GM19035 (cell line): ENCODE data around the gene KLHL5.

Source experiments
- ATAC-seq: cut with Tn5 transposase; IDR thresholded peaks from one replicate; pipeline ENCODE4 v1.9.1; 2021; ENCODE audit not compliant: unreplicated experiment

KLHL5 gene

DNA sequence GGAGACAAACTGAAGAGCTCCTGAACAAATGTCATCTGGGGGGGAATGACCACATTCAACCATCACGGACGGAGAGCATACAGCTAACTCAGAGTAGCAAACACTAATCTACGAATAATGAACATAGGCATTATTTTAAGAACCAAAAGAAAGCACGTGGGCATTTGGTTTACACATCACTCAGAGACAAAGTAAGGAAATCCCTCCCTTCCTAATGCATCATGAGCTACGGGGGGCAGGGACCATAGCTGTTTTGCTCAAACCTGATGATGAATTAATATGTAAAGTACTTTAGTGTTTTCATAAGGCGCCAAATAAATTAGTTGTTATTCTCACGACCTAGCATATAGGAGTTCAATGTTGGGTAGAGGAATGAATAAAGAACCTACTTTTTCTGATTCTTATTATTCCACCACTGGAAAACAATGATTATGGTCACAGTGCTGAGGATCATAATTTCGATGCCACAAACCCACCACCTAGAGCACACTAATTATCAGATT, 18.1 kb upstream of the KLHL5 start:
- no peak for ATAC-seq

DNA sequence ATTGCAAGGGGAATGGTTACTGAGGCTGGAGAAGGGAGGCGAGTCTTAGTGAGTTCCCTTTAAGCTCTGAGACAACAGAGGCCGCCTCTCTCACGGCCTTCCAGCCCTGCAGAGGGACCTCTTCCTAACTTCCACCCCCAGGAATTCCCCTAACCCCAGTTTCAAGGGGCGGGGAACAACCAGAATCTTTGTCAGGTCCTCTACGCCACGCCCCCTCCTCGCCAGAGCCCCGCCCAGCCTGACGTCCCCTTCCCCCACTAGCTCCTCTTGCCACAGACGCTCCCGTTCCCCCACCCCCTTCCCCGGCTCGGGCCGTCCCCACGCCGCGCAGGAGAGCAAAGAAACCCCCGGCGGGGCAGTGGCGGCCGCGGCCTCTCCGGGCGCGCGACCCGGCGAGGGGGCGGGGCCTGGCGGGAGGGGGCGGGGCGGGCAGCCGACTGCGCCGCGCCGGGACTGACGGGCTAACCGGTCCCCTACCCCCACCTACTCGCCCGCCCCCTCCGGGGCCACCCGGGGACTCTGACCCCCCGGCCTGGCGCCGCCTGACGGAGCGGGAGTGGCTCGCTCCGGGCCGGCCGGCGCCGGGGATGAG, 17.6 kb upstream of the KLHL5 start:
- ATAC-seq = peak; percentile 67

DNA sequence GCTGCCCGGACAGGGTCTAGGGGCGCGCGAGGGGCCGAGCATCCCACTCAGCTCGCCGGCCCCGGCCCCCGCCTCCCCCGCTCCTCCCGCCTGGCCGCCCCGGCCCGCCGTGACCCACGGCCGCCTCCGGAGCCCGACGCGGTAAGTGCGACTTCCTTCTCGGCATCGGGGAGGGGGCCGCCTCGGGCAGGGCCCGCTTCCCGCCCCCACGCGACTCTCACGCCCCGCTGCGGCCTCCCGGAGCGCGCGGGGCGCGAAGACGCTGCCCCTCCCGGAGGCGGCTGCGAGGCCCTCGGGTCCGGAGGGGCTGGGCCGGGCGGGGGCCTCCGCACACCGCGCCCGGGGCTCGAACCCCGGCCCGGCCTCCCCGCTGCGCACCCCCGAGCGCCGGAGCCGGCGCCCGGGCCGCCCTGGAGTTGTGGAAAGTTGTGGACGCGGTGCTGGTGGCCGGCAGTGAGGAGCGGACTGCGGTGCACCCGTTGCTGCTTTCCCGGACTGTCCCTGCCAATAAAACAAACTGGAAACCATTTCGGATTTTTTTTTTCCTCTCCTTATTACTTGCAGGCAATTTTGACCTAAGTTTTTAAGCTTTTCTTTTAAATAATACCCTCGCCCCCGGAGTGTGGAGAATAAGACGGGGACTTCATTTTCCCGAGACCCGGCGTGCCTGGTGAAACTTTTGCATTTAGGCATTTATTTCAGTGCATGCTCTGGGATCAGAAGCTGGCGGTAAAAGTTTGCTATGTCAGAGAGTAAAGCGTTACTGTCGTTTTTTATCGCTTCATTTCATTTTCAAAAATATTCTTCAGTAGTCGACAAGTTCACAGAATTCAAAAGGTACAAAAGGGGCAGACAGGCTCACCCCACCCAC, 16.8 kb upstream of the KLHL5 start:
- no peak for ATAC-seq

DNA sequence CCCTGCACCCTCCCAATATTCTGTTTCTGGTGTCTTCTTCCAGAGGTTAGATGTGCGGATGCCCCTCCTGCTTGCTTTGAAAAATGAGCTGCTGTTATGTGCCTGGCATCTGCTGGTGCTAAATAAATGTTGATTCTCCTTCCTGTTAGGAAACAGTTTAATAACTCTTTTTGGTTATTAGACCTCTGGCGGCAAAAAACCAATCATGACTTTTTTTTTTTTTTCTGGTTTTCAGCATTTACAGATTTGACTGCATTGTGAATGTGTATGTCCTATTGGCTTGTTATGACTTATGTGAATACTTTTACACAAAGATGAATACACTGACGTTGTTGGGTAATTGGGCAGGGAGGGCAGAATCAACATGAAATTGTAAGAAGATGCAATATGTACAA, 16.2 kb upstream of the KLHL5 start:
- no peak for ATAC-seq

DNA sequence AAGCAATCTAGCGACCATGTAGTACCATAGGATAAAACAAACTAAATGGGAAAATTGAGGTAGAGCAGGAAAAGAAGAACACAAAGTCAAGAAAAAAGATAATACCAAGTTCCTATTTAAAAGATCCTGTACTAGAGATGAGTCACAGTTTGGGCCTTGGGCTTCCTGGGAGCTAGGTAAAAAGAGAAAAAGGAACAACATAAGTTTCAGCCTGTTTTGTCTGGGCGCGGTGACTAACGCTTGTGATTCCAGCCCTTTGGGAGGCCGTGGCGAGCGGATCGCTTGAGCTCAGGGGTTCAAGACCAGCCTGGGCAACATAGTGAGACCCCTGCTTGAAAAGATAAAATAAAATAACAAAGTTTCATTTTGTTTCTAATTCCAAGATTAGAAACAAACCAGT, 15.8 kb upstream of the KLHL5 start:
- no peak for ATAC-seq

DNA sequence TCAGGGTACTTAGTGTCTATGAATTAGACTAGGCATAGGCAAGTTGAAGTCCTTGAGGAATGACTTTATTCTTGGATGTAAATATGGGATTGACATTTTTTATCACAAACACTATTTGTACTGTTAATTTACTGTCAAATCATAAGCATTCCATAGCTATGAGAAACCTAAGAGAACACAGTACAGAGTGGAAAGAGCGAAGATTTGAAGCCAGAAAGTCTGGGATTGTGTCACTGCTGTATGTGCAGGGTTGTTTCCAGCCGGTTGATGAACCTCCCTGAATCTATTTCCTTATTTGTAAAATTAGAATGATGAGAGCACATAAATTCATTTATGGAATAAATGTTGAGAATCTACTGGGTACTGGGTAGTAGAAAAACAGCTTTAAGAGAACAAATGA, 14.4 kb upstream of the KLHL5 start:
- no peak for ATAC-seq

DNA sequence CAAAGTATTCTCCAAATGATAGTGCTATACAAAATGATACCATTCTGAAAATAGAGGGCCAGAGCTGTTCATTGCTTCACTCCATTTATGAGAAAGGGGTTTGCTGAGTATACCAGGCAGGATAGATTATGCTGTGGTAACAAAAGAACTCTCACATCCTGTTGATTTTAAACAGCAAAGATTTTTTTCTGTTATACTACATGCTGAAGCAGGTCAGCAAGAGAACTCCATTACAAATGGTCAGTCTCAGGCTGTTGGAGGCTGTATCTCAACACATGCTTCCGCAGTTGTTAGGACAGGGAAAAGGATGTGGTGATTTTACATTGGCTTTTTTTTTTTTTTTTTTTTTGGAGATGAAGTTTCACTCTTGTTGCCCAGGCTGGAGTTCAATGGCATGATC, 13.7 kb upstream of the KLHL5 start:
- ATAC-seq = no peak

DNA sequence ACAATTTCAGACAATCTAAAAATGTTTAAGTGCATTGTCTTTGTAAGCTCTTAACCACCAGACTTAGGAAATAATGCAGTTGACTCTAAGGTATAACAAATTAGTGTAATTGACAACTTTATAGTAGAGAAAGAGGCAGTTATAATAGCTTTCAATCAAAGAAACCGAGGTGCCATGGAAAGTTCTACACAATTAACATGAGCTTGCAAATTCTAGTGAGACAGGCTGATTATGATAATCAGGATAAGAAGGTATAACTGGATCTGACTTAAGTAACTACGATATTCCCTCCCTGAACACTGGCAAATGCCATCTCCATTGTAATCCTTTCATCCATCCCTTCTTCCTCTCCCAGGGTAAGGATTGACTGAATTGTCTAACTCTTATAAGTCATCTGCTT, 11.4 kb upstream of the KLHL5 start:
- ATAC-seq = no peak

DNA sequence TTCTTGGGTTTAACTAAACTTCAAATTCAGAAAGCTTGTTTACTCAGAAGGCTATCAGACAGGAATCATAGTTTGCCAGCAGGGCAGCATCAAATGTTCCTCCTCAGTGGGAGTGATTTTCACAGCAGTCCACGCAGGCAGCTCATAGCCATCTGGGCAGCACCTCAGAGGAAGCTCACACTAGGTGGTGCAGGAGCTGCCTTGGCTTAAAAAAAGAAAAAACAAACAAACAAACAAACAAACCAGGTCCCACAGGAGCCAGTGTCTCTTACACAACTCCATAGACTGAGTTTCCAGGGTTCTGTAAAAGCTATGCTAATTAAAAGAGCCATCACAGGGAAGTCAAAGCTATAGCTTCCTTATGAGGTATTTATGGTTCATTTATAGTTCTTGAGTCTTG, 10.5 kb upstream of the KLHL5 start:
- no peak for ATAC-seq

DNA sequence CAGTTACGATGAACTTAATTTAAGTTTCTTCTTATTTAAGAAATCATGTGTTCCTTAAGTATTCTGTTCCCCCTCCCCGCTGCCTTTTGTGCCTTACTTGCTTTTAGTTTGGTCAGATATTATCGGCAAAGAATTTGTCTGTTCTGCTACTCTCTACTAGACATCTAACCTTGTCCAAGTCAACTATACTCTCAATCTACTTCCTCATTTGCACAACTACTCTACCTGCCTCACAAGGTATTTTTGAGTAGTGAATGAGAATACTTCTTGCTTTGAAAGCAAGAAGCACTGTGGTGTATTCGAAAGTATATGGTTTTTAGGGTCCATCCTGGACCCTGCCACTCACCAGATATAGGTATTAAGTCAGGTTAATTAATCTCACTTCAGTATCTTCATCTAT, 8.0 kb upstream of the KLHL5 start:
- no peak for ATAC-seq

DNA sequence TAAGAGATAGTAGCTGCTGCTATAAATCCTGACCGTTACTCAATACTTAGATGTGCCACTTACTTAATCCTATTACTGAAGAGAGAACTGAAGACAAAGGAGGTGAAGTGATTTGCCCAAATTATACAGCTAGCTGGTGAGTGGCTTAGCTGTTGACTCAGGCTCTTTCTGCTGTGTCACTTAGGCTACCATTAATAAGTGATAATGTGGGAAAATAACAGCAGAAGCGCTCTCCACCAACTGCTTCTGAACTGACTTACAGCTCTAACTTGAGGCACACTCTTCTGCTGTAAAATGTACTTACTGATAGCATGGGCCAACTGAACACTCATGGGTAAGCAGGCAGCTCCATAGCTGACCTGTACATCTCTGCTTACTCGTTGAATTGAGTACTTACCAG, 7.5 kb upstream of the KLHL5 start:
- ATAC-seq = no peak

DNA sequence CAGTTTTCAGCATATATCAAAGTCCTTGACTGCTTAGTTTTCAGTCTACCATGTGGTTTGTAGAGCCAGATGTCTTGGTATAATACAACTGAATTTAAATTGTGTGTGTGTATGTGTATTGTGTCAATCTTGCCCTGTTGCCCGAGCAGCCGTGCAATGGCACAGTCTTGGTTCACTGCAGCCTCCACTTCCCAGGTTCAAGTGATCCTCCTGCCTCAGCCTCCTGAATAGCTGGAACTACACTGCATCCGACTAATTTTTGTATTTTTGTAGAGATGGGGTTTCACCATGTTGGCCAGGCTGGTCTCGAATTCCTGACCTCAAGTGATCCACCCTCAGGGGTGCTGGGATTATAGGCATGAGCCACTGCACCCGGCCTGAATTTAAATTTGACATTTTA, 6.0 kb upstream of the KLHL5 start:
- no peak for ATAC-seq

DNA sequence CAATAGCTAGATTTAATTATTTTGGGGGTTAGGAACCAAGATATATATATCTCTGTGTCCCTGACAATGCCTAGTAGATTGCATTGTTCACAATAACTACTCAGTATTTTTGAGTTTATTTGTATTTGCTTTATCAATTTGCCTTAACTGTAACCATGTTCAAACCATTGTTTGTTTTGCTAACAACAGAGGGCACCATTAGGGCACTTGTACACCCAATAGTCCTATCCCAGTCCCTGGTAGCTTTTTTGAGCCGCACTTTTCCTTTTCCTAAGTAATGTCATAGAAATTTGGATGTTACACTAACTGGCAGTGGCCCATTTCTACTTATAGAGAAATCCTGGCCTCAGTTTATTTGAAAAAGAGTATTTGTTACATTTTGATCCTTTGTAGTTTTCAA, 575 bp upstream of the KLHL5 start:
- no peak for ATAC-seq

DNA sequence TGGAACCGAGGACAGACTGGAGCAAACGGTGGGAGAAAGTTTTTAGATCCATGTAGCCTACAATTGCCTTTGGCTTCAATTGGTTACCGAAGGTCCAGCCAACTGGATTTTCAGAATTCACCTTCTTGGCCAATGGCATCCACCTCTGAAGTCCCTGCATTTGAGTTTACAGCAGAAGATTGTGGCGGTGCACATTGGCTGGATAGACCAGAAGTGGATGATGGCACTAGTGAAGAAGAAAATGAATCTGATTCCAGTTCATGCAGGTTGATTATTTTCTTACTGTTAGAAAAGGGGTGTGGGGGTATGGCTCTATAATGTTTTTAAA, 702 bp downstream of the KLHL5 start:
- ATAC-seq = no peak

DNA sequence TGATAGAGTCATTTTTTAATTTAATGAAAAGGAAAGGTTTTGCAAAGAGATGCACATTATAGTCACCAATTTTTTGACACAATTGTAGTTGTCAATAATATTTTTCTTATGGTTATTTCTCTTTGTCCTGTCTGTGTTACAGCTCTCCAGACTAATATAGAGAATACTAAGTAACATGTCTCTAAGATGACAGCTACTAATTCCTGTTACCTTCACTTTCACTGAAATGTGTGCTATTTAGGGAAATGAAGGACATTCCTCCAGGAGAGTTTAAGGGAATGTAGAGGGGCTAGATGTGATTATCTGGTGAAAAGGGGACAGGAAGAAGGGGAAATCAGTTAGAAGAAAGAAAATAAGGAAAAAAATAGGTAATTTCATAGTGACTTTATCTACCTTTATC, 1.4 kb downstream of the KLHL5 start:
- no peak for ATAC-seq

DNA sequence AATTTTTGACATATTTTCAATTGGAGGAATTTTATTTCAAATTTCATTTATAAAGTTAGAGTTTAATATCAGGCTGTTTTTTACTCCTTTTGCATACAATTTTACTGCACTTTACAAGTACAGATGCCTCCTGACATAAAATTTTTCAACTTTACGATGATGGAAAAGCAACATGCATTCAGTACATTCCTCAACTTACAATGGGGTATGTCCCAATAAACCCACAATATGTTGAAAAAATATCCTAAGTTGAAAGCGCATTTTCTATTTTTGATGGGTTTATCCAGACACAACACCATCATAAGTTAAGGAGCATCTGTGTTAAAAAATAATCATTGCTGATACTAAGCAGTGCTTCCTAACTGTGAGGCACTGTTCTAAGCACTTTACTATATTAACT, 4.3 kb downstream of the KLHL5 start:
- no peak for ATAC-seq

DNA sequence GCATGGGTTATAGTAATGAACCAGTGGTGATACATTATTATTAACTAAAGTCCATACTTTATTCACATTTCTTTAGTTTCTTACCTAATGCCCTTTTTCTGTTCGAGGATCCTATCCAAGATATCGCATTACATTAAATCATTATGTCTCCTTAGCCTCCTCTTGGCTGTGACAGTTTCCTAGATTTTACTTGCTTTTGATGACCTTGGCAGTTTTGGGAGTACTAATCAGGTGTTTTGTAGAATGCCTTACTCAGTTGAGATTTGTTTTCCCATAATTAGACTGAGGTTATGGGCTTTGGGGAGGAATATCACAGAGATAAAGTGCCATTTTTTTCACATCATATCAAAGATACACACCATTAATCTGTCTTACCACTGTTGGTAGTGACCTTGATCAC, 5.0 kb downstream of the KLHL5 start:
- no peak for ATAC-seq

DNA sequence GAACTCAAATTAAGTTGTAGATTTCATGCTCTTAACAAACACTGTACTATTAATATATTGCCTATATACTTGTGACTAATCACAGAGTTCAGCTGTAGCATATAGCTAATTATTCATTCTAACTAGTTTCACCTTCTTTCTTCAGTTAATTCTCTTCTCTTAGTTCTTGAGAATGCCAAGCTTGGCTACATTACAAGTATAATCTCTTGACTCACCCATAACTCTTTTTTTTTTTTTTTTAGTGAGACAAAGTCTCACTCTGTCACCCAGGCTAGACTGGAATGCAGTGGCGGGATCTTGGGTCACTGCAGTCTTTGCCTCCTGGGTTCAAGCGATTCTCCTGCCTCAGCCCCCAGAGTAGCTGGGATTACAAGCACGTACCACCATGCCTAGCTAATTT, 5.4 kb downstream of the KLHL5 start:
- no peak for ATAC-seq

DNA sequence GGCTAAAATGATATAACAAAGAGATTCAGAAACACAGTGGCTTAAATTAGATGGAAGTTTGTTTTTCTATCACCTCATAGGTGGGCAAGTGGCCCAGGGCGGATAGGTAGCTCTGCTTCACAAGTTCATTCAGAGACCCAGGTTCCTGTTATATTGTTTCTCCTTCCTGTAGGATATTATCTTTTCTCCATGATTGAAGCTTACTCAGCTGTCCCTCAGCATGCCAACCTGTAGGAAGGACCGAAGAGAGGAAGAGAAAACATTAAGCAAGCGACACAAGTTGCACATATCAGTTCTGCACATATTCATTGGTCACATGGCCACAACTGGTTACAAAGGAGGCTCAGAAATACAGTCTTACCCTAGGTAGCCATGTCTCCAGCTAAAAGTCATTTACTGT, 6.9 kb downstream of the KLHL5 start:
- ATAC-seq = no peak

DNA sequence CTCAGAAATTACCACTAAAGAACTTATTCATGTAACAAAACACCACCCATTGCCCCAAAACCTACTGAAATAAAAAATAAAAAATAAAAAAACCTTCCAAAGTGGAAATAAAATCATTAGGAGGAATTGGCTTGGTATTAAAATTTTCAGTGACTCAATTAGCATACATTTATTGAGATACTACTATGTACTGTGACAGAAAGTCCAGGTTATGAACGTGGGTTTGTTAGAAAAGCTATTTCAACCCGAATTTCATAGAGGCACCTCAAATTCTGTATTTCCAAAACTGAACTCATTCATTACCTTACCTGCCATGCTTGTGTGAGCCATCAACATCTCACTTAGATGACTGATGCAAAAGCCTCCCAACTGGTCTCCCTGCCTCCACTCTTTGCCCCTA, 16.8 kb downstream of the KLHL5 start:
- no peak for ATAC-seq

DNA sequence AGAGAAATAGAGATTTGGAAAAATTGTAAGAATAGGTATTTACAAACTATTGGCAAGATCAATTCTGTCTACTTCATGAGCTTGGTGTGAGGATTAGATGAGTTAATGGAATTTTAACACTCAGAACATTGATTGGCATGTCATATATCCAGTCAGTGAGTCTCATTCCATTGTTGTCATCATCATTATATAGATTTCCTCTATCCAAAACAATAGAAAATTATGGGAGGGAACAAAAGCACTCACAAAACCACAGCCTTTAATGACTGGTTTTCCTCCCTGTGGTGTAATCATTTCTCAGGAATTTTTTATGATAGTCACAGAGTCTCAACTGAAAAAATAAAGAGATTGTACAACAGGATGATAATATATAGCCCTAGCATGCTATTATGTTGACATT, 21.1 kb downstream of the KLHL5 start:
- ATAC-seq = no peak

DNA sequence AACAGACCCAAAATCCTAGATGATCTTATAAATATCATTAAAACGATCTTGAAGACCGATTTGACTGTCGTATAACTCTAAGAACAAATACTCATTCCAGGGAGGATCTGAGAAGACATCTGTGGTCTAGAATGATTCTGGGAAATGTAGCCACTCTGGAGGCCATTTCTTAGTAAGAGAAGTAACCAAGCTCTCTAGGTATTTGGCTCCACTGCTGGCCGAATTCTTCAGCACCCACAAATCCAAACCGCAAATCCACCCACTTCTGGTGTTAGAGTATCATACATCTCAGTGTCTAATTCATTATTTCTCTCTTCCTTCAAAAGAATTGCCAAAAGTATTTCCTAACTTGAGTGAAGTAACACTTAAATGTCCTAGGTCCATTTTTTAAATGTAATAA, 23.9 kb downstream of the KLHL5 start:
- ATAC-seq = no peak

DNA sequence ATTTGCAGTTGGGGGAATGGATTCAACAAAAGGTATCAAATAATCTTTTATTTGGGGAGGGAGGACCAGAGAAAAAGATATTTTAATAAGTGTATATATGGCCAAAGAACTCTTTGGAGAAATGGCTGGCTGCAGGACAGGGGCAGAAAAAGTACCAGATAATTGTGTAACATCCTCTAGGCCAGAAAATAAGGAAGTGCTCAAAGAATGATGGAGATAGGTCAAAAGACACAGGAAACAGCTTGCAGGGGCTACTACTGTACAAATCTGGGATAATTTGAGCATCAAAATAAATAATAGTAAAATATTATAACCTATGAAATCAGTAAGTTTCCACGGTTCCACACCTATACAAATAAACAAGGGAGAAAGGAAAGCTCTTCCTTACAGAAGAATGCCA, 34.8 kb downstream of the KLHL5 start:
- no peak for ATAC-seq
